H1 (cell line): ENCODE results near the gene TSPEAR. TPM values are rescaled to one million over a fixed set of nuclear protein-coding genes. Genes with fewer than 3 reads are reported as not detected.
A peak's percentile ranks its signal among the peaks of the same experiment; 100 is the strongest.

Experiments
- CTCF ChIA-PET: fragments of 300-600 bp; sonication (Branson Sonifier 250); formaldehyde crosslinking; loops from one replicate; lab custom pipeline; 2021; ENCODE audit not compliant: partially characterized antibody; lab: Charles Lee
- POLR2A ChIA-PET: fragments of 300-600 bp; sonication (Branson Sonifier 250); formaldehyde crosslinking; loops from one replicate; lab custom pipeline; 2021; ENCODE audit warnings: inconsistent platforms; ENCODE audit not compliant: partially characterized antibody; lab: Charles Lee
- DNase-seq, 2 experiments: peaks; one replicate each; pipeline versions ENCODE4 v3.0.0 to v3.0.0-alpha.2; 2010 to 2022; ENCODE audit warnings: low spot score in 2 of 2, low read depth in 1 of 2, mixed read lengths in 1 of 2
- FAIRE-seq: peaks from 2 replicates; lab custom pipeline; 2011; peaks lifted over from hg19 to GRCh38; lab: Jason Lieb, UNC
- H2AFZ ChIP-seq: 2 replicates; pipeline ENCODE4 v1.8.1; 2012; ENCODE audit warnings: low read length, inconsistent platforms
- H2AK5ac ChIP-seq: 2 replicates; pipeline ENCODE4 v1.6.1; 2013; ENCODE audit warnings: low read depth, low read length
- H2BK120ac ChIP-seq: replicated peaks from 2 replicates; pipeline ENCODE3; 2013; ENCODE audit warnings: low read depth, low read length, inconsistent platforms
- H2BK12ac ChIP-seq: 2 replicates; pipeline ENCODE4 v1.6.1; 2013; ENCODE audit warnings: low read depth, low read length
- H2BK15ac ChIP-seq: 2 replicates; pipeline ENCODE4 v1.6.1; 2013; ENCODE audit warnings: low read length
- H2BK20ac ChIP-seq: 2 replicates; pipeline ENCODE4 v1.6.1; 2013; ENCODE audit warnings: low read length
- H2BK5ac ChIP-seq: 2 replicates; pipeline ENCODE4 v1.6.1; 2013; ENCODE audit warnings: low read depth, low read length
- H3K14ac ChIP-seq: 2 replicates; pipeline ENCODE4 v1.6.1; 2013; ENCODE audit warnings: inconsistent platforms; ENCODE audit not compliant: insufficient read length
- H3K18ac ChIP-seq: 2 replicates; pipeline ENCODE4 v1.6.1; 2013; ENCODE audit warnings: low read length; ENCODE audit errors: extremely low read depth
- H3K23ac ChIP-seq: 2 replicates; pipeline ENCODE4 v1.6.1; 2013; ENCODE audit warnings: inconsistent platforms; ENCODE audit not compliant: insufficient read length
- H3K23me2 ChIP-seq: 2 replicates; pipeline ENCODE4 v1.6.1; 2013; ENCODE audit warnings: low read depth, low read length
- H3K27ac ChIP-seq: 2 replicates; pipeline ENCODE4 v1.6.1; 2011; ENCODE audit warnings: low read depth, low read length, inconsistent platforms
- H3K27me3 ChIP-seq, 4 experiments: replicated peaks in 1 of 4; 1 replicate in 1 of 4; 2 replicates in 3 of 4; pipeline versions ENCODE4 v1.6.1 to v1.8.1; 2011 to 2013; ENCODE audit warnings: low read length in 3 of 4, mild to moderate bottlenecking in 3 of 4, inconsistent platforms in 2 of 4, mixed read lengths in 2 of 4, moderate library complexity in 1 of 4; ENCODE audit not compliant: control insufficient read depth in 3 of 4, insufficient read depth in 3 of 4; ENCODE audit errors: extremely low read depth in 1 of 4
- H3K36me3 ChIP-seq, 4 experiments: 2 replicates each; pipeline versions ENCODE4 v1.6.1 to v1.8.1; 2011 to 2013; ENCODE audit warnings: mild to moderate bottlenecking in 4 of 4, low read length in 3 of 4, moderate library complexity in 2 of 4, control low read depth in 1 of 4, inconsistent platforms in 1 of 4; ENCODE audit not compliant: insufficient read depth in 4 of 4, control insufficient read depth in 2 of 4
- H3K4ac ChIP-seq: replicated peaks from 2 replicates; pipeline ENCODE3; 2013; ENCODE audit warnings: low read length, low read depth, mixed read lengths, inconsistent platforms; ENCODE audit not compliant: insufficient read length
- H3K4me1 ChIP-seq, 4 experiments: replicated peaks in 1 of 4; 1 replicate in 1 of 4; 2 replicates in 3 of 4; pipeline versions ENCODE4 v1.6.1 to v1.8.1; 2011 to 2013; ENCODE audit warnings: low read length in 3 of 4, inconsistent platforms in 2 of 4, mixed read lengths in 1 of 4; ENCODE audit not compliant: insufficient read depth in 4 of 4, control insufficient read depth in 3 of 4
- H3K4me2 ChIP-seq, 2 experiments: 2 replicates each; pipeline versions ENCODE4 v1.6.1 to v1.8.1; 2011 to 2013; ENCODE audit warnings: low read depth in 2 of 2, low read length in 2 of 2, control low read depth in 1 of 2, inconsistent platforms in 1 of 2, mild to moderate bottlenecking in 1 of 2; ENCODE audit not compliant: insufficient read depth in 1 of 2
- H3K4me3 ChIP-seq, 4 experiments: fragments of 200-600, 300-600 bp in 1 of 4; sonication (generic), shearing (Covaris generic), sonication (Bioruptor Twin) in 1 of 4; 2 replicates each; pipeline versions ENCODE4 v1.5.1 to v1.8.1; 2011 to 2016; ENCODE audit warnings: low read length in 4 of 4, low read depth in 3 of 4, control low read depth in 2 of 4, inconsistent platforms in 2 of 4, mild to moderate bottlenecking in 2 of 4, mixed read lengths in 1 of 4, moderate library complexity in 1 of 4; ENCODE audit not compliant: insufficient read depth in 2 of 4; ENCODE audit errors: extremely low read depth in 1 of 4
- H3K56ac ChIP-seq: replicated peaks from 2 replicates; pipeline ENCODE3; 2013; ENCODE audit warnings: low read depth, mild to moderate bottlenecking, mixed read lengths, low read length, inconsistent platforms; ENCODE audit not compliant: insufficient read length
- H3K79me1 ChIP-seq: 2 replicates; pipeline ENCODE4 v1.6.1; 2013; ENCODE audit warnings: low read depth, low read length, control low read depth
- H3K79me2 ChIP-seq, 2 experiments: 2 replicates each; pipeline versions ENCODE4 v1.6.1 to v1.8.1; 2012 to 2013; ENCODE audit warnings: low read length in 2 of 2, mild to moderate bottlenecking in 2 of 2, inconsistent platforms in 1 of 2; ENCODE audit not compliant: insufficient read depth in 2 of 2, control insufficient read depth in 1 of 2
- H3K9ac ChIP-seq, 4 experiments: replicated peaks in 1 of 4; 1 replicate in 1 of 4; 2 replicates in 3 of 4; pipeline versions ENCODE4 v1.6.1 to v1.8.1; 2011 to 2013; ENCODE audit warnings: low read depth in 3 of 4, low read length in 3 of 4, control low read depth in 2 of 4, mild to moderate bottlenecking in 2 of 4, moderate library complexity in 2 of 4, inconsistent platforms in 1 of 4; ENCODE audit errors: extremely low read depth in 1 of 4
- H3K9me3 ChIP-seq, 2 experiments: 2 replicates each; pipeline versions ENCODE4 v1.6.1 to v1.8.1; 2012 to 2013; ENCODE audit warnings: mild to moderate bottlenecking in 2 of 2, moderate library complexity in 2 of 2, control low read depth in 1 of 2, inconsistent platforms in 1 of 2, low read depth in 1 of 2, low read length in 1 of 2, mixed read lengths in 1 of 2; ENCODE audit not compliant: insufficient read depth in 2 of 2
- H4K20me1 ChIP-seq, 2 experiments: replicated peaks in 1 of 2; 2 replicates each; pipeline versions ENCODE3 to v1.8.1; 2011 to 2013; ENCODE audit warnings: inconsistent platforms in 2 of 2, low read length in 2 of 2, mild to moderate bottlenecking in 1 of 2; ENCODE audit not compliant: insufficient read depth in 2 of 2, control insufficient read depth in 1 of 2
- H4K5ac ChIP-seq: 2 replicates; pipeline ENCODE4 v1.6.1; 2013; ENCODE audit warnings: low read length, low read depth, mixed read lengths, inconsistent platforms; ENCODE audit not compliant: insufficient read length
- H4K8ac ChIP-seq: 2 replicates; pipeline ENCODE4 v1.8.0; 2013; ENCODE audit warnings: mild to moderate bottlenecking, moderate library complexity, low read length, inconsistent platforms; ENCODE audit not compliant: insufficient read depth; ENCODE audit errors: extremely low read depth
- H4K91ac ChIP-seq: replicated peaks from 2 replicates; pipeline ENCODE3; 2013; ENCODE audit warnings: low read length, mixed read lengths, inconsistent platforms; ENCODE audit not compliant: insufficient read length
- WGBS, 2 experiments: shearing (Covaris generic) in 1 of 2; methylation state at CpG; one replicate each; pipeline versions ENCODE4 v1.1.6 to v1.1.7; 2013 to 2015; ENCODE audit warnings: low lambda C conversion rate in 2 of 2, mixed read lengths in 2 of 2, inconsistent platforms in 1 of 2, low coverage in 1 of 2, missing lambda C conversion rate in 1 of 2; ENCODE audit not compliant: insufficient replicate concordance in 2 of 2, insufficient coverage in 1 of 2, insufficient read length in 1 of 2; ENCODE audit errors: extremely low coverage in 1 of 2, missing lambda C conversion rate in 1 of 2; 5-methylcytosine and 5-hydroxymethylcytosine counted together
- polyA plus RNA-seq, 7 experiments: library from polyadenylated mRNA; depleted of rRNA in 3 of 7; stranded (reverse) in 5 of 7; unstranded in 2 of 7; fragments of >200 nt in 5 of 7; fragments of 200-250 nt in 2 of 7; gene quantifications; 1 replicate in 5 of 7; 2 replicates in 1 of 7; 4 replicates in 1 of 7; pipeline versions ENCODE4 v1.2.1 to v1.2.3, GENCODE V29; 2011 to 2013; ENCODE audit warnings: missing spikeins in 2 of 7, mixed read lengths in 2 of 7
- total RNA-seq: library from RNA; stranded (reverse); fragmentation: NEBNext Ultra II Directional; extraction: Animal tissue kit (Norgen Biotek cat#: 25700); gene quantifications from 2 replicates; pipeline ENCODE4 v1.2.1, GENCODE V29; 2021

TSPEAR gene
- total and polyA plus RNA-seq, 2 of the 8 experiments (the other 6 are each of a cell fraction or from before 2014, with no cell fraction given), result 0.58 to 0.89 TPM

DNA sequence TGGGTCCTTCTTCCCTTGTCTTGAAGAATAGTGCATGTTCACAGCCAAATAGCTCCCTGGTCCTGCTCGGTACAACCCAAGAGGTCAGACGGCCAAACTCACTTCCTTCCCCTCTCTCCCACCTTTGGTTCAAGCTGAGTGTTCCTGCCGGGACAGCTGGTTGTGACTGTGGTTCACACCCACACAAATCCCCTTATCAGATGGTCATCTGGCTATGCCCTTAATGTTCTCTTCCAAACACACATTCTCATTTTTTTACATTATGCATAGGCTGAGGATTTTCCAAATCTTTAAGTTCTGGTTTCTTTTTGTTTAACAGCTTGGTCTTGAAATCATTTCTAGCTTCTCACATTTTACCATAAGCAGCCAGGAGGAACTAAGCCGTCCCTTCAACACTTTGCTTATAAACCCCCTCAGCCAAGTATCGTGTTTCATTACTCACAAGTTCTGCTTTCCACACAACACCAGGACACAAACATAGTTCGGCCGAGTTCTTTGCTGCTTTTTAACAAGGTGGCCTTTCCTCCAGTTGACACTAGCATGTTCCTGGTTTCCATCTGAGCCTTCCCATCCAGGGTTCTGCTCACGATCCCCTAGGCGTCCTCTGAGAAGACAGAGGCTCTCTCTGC is 19.7 kb upstream of the TSPEAR start:
- Histone ChIP-seq H3K18ac (no peak overlapping the region), H3K27me3 (no peaks in the 10 kb centered on the region; a peak in 1 of 7 replicates), H3K27ac (no peak overlapping the region), H3K36me3 (no peaks in the 10 kb centered on the region), H2AK5ac (no peak overlapping the region), H3K9ac (no peak overlapping the region), H2BK120ac (no peak overlapping the region), H4K20me1 (no peaks in the 10 kb centered on the region), H4K5ac (no peak overlapping the region), H2BK20ac (peak overlapping the region; percentile 48; the same call in 1 of the 2 replicates), H3K4ac (no peak overlapping the region), H4K91ac (no peak overlapping the region), H3K79me1 (no peaks in the 10 kb centered on the region), H2BK12ac (no peak overlapping the region; the same call in 1 of the 2 replicates), H2BK15ac (peak overlapping the region; percentile 92; the same call in 1 of the 2 replicates), H2AFZ (no peak overlapping the region), H3K4me3 (no peak overlapping the region), H3K56ac (no peak overlapping the region), H3K14ac (no peak overlapping the region), H3K79me2 (no peaks in the 10 kb centered on the region), H3K9me3 (peaks cover 4 to 17% of the 10 kb centered on the region in 2 experiments; a peak in 2 of 4 replicates), H3K23ac (no peak overlapping the region), H4K8ac (no peak overlapping the region), H2BK5ac (no peak overlapping the region), H3K23me2 (no peaks in the 10 kb centered on the region), H3K4me1 (no peaks in the 10 kb centered on the region), H3K4me2 (no peak overlapping the region)
- peak in 1 of 2 experiments; percentile 24 for DNase-seq
- ChIA-PET POLR2A (no interaction called here), CTCF (interaction anchor here (0.5 to 1.7 kb wide), 12 partner anchors 9 to 240 kb away, joined by 3 to 5 read pairs (median 3); partner anchors contain the start of gene KRTAP10-12)
- no peak for FAIRE-seq
- 91% methylated on average over 9 of the region's 9 CpGs; no CpG with 5 or more reads in 1 of the 2 experiments for WGBS, 2 experiments
